Gastrocnemius medialis (tissue), 4 donors: ENCODE measurements around the gene INKA2. TPM values are rescaled to one million over a fixed set of nuclear protein-coding genes. Genes with fewer than 3 reads are reported as not detected.

Experiments
- ATAC-seq, 2 donors: fragments of 150-250 bp; one replicate each; pipeline ENCODE4 v1.9.1; 2016
- DNase-seq, 2 donors: peaks; one replicate each; pipeline ENCODE4 v3.0.0-alpha.2; 2019
- H3K27ac ChIP-seq, 4 donors: fragments of 200-600 bp; sonication (generic); 1 replicate in 1 of 4; 2 replicates in 3 of 4; pipeline ENCODE4 v1.5.1; 2016 to 2018; ENCODE audit warnings: mild to moderate bottlenecking in 2 of 4, moderate library complexity in 1 of 4
- H3K27me3 ChIP-seq, 3 donors: fragments of 200-600 bp; sonication (generic) in 2 of 3; 1 replicate in 1 of 3; 2 replicates in 2 of 3; pipeline versions ENCODE4 v1.5.1 to v1.6.0; 2016 to 2019; ENCODE audit warnings: mild to moderate bottlenecking in 1 of 3, moderate library complexity in 1 of 3
- H3K36me3 ChIP-seq, 2 donors: fragments of 200-600 bp; sonication (generic) in 1 of 2; one replicate each; pipeline ENCODE4 v1.5.1; 2017 to 2018
- H3K4me1 ChIP-seq, 2 donors: fragments of 200-600 bp; sonication (generic) in 1 of 2; one replicate each; pipeline ENCODE4 v1.5.1; 2016 to 2017; ENCODE audit warnings: mild to moderate bottlenecking in 2 of 2
- H3K4me3 ChIP-seq, 4 donors: fragments of 200-600 bp; sonication (generic) in 3 of 4; 1 replicate in 1 of 4; 2 replicates in 3 of 4; pipeline ENCODE4 v1.5.1; 2016 to 2019; ENCODE audit warnings: mild to moderate bottlenecking in 2 of 4
- H3K9me3 ChIP-seq, 3 donors: fragments of 200-600 bp; sonication (generic) in 2 of 3; 1 replicate in 1 of 3; 2 replicates in 2 of 3; pipeline ENCODE4 v1.5.1; 2016 to 2019
- CTCF ChIP-seq, 5 experiments: fragments of 450-650 bp in 3 of 5; fragments of 200-600 bp in 2 of 5; sonication (generic) in 2 of 5; IDR thresholded peaks in 4 of 5; conservative IDR thresholded peaks in 1 of 5; 1 replicate in 4 of 5; 2 replicates in 1 of 5; pipeline ENCODE4 v1.5.1; 2016 to 2019; ENCODE audit warnings: antibody characterized with exemption in 5 of 5, mild to moderate bottlenecking in 3 of 5, moderate library complexity in 3 of 5
- POLR2A ChIP-seq, 2 donors: fragments of 450-650 bp; IDR thresholded peaks; one replicate each; pipeline ENCODE4 v1.6.1; 2017; ENCODE audit warnings: antibody characterized with exemption in 2 of 2, mild to moderate bottlenecking in 2 of 2, moderate library complexity in 2 of 2
- in situ Hi-C, 4 donors: fragments of 200-750 bp; cut with MboI; loops; one replicate each; pipeline versions ENCODE4 v1.15.0 to v1.8.0; 2017; ENCODE audit warnings: low sequenced_read_pairs in 4 of 4
- intact Hi-C: fragments of 100-400 bp; cut with DNase I; formaldehyde crosslinking; loops from one replicate; pipeline ENCODE4 v1.15.1; 2023; ENCODE audit warnings: low total_unique reads
- total RNA-seq, 4 donors: library from RNA; depleted of rRNA; stranded (reverse); fragments of >200 nt; gene quantifications; one replicate each; pipeline versions ENCODE4 v1.1.0 to v1.2.3, GENCODE V29; 2016

The INKA2 gene
- total RNA-seq, 4 donors from 2014 or later, result 4.7 to 11.8 (median 5.1) TPM

GRCh38 chr1:111734856-111735255 lies 4.3 kb downstream of the INKA2 start:
- TF ChIP-seq POLR2A (IDR thresholded peaks at IDR 0.05), result no peak
- TF ChIP-seq CTCF (IDR thresholded peaks at IDR 0.05 in 4 of 5, conservative IDR thresholded peaks at IDR 0.05 in 1 of 5), result no peak
- intact Hi-C loops, result no loop called here
- ATAC-seq (no peak), DNase-seq (no peak)
- H3K4me1 ChIP-seq, result peaks cover 77 to 78% of the 10 kb centered on the region in 2 donors
- in situ Hi-C loops, result no loop called here
- no peaks in the 10 kb centered on the region for H3K9me3 ChIP-seq
- H3K4me3 ChIP-seq, result no peak overlapping the region
- H3K27ac ChIP-seq, result peak overlapping the region in 3 of 4 donors; percentile 70 to 92 (median 85)
- H3K27me3 ChIP-seq, result no peaks in the 10 kb centered on the region
- no peaks in the 10 kb centered on the region for H3K36me3 ChIP-seq

- Histone ChIP-seq H3K4me3 (no peak overlapping the region), H3K4me1 (peaks cover 81 to 82% of the 10 kb centered on the region in 2 donors)
Observed at GRCh38 chr1:111734426-111734825, 4.8 kb downstream of the INKA2 start.

GRCh38 chr1:111733992-111734341 lies 5.2 kb downstream of the INKA2 start:
- intact Hi-C loops (no loop called here), in situ Hi-C loops (no loop called here)
- DNase-seq (no peak), ATAC-seq (no peak)
- TF ChIP-seq POLR2A (IDR thresholded peaks at IDR 0.05) (no peak), CTCF (IDR thresholded peaks at IDR 0.05 in 4 of 5, conservative IDR thresholded peaks at IDR 0.05 in 1 of 5) (no peak)
- Histone ChIP-seq H3K36me3 (no peaks in the 10 kb centered on the region), H3K9me3 (no peaks in the 10 kb centered on the region), H3K27ac (peak overlapping the region; percentile 60 to 85 (median 68)), H3K27me3 (no peaks in the 10 kb centered on the region), H3K4me3 (no peak overlapping the region), H3K4me1 (peaks cover 86 to 87% of the 10 kb centered on the region in 2 donors)

More at GRCh38 chr1:111734426-111734825, 4.8 kb downstream of the INKA2 start:
- in situ Hi-C loops (no loop called here), intact Hi-C loops (no loop called here)
- Histone ChIP-seq H3K36me3 (no peaks in the 10 kb centered on the region), H3K27ac (peak overlapping the region; percentile 60 to 85 (median 68)), H3K9me3 (no peaks in the 10 kb centered on the region), H3K27me3 (no peaks in the 10 kb centered on the region)
- ATAC-seq, result no peak
- TF ChIP-seq CTCF (IDR thresholded peaks at IDR 0.05 in 4 of 5, conservative IDR thresholded peaks at IDR 0.05 in 1 of 5) (no peak), POLR2A (IDR thresholded peaks at IDR 0.05) (no peak)
- no peak for DNase-seq

- H3K4me3 ChIP-seq, result no peak overlapping the region
- no peaks in the 10 kb centered on the region for H3K36me3 ChIP-seq
- DNase-seq (peak; percentile 36 to 67), ATAC-seq (peak in 1 of 2 donors; percentile 6)
- intact Hi-C loops, result no loop called here
- H3K27ac ChIP-seq, result peak overlapping the region; percentile 60 to 85 (median 68)
- no peaks in the 10 kb centered on the region for H3K9me3 ChIP-seq
- H3K27me3 ChIP-seq, result no peaks in the 10 kb centered on the region
- H3K4me1 ChIP-seq, result peaks cover 92% of the 10 kb centered on the region in 2 donors
- TF ChIP-seq POLR2A (IDR thresholded peaks at IDR 0.05) (no peak), CTCF (IDR thresholded peaks at IDR 0.05 in 4 of 5, conservative IDR thresholded peaks at IDR 0.05 in 1 of 5) (no peak)
- in situ Hi-C loops, result no loop called here
Observed at GRCh38 chr1:111733183-111733991, 5.8 kb downstream of the INKA2 start.
